ENCODE results near the gene ZNFX1. TPM values are rescaled to one million over a fixed set of nuclear protein-coding genes. Genes with fewer than 3 reads are reported as not detected.

Gene ZNFX1
- total and polyA plus RNA-seq, 2 donors (not counting 1 experiment from before 2014, with no cell fraction given), result 13.7 to 46.2 TPM

DNA sequence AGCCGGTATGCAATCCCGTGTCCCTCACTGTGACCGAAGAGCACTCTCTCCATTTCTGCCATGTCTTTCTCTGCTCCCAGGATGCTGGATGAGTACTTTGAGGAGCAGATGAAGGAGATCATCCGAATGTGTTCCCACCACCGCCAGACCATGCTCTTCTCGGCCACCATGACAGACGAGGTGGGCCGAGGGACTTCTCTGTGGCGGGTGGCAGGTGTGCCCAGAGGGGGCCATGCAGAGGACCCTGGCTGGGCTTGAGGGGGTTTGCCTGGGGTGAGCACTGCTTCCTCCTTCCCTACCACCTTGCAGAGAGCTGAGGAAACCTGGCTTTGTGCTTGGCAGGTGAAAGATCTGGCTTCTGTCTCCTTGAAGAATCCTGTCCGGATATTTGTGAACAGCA is 44.6 kb downstream of the ZNFX1 start:
- Histone ChIP-seq H3K4me1 (ENCODE audit: control insufficient read depth, extremely low read depth, insufficient read depth, low read length) (no peaks in the 10 kb centered on the region), H3K4me3 (replicated peaks in 1 of 4; ENCODE audit: control extremely low read depth in 1 of 4, insufficient read depth in 1 of 4, low read depth in 3 of 4, low read length in 4 of 4) (no peak overlapping the region), H3K9me3 (ENCODE audit: control insufficient read depth, insufficient read depth, low read depth, low read length) (no peaks in the 10 kb centered on the region), H3K4me2 (ENCODE audit: extremely low read depth, insufficient read depth, low read length) (no peak overlapping the region), H3K36me3 (ENCODE audit: control insufficient read depth, insufficient read depth, low read length) (peaks cover 18% of the 10 kb centered on the region), H3K27me3 (ENCODE audit: control insufficient read depth, insufficient read depth, low read length) (no peaks in the 10 kb centered on the region), H3K79me2 (ENCODE audit: control insufficient read depth, insufficient read depth, low read length) (no peaks in the 10 kb centered on the region), H3K27ac (ENCODE audit: insufficient read depth, low read length) (no peak overlapping the region), H4K20me1 (ENCODE audit: control insufficient read depth, extremely low read depth, insufficient read depth, low read length) (no peaks in the 10 kb centered on the region), H2AFZ (ENCODE audit: low read length) (no peak overlapping the region), H3K9ac (ENCODE audit: insufficient read depth, low read length) (no peak overlapping the region)
- no peak for DNase-seq (ENCODE audit: low read depth in 2 of 2)
- TF ChIP-seq, protein P1, sequence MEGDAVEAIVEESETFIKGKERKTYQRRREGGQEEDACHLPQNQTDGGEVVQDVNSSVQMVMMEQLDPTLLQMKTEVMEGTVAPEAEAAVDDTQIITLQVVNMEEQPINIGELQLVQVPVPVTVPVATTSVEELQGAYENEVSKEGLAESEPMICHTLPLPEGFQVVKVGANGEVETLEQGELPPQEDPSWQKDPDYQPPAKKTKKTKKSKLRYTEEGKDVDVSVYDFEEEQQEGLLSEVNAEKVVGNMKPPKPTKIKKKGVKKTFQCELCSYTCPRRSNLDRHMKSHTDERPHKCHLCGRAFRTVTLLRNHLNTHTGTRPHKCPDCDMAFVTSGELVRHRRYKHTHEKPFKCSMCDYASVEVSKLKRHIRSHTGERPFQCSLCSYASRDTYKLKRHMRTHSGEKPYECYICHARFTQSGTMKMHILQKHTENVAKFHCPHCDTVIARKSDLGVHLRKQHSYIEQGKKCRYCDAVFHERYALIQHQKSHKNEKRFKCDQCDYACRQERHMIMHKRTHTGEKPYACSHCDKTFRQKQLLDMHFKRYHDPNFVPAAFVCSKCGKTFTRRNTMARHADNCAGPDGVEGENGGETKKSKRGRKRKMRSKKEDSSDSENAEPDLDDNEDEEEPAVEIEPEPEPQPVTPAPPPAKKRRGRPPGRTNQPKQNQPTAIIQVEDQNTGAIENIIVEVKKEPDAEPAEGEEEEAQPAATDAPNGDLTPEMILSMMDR (conservative IDR thresholded peaks at IDR 0.05 in 1 of 2, IDR thresholded peaks at IDR 0.05 in 1 of 2; ENCODE audit: low read depth in 1 of 2, low read length in 2 of 2), result no peak
- no peak for TF ChIP-seq EZH2 (IDR thresholded peaks at IDR 0.05; ENCODE audit: low read length, missing control alignments)

DNA sequence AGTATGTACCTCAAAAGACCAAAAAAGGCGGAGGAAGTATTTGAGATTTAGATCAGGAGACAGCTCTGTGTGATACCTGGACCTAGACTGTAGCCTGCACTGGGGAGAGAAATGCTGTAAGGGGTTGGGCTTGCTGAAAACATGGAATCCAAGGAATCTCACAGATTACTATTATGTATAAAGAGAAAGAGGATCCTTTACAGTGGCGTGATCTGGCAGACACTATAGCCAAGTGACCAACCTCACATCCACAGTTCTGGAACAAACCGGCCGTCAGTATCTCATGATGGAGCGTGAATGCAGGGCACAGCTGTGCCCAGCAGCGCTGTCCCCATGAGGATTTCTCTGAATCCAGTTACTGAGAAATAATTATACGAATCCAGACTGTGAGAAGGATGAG is 46.4 kb downstream of the ZNFX1 start:
- TF ChIP-seq EZH2 (IDR thresholded peaks at IDR 0.05; ENCODE audit: low read length, missing control alignments), result no peak
- TF ChIP-seq, protein P1 (conservative IDR thresholded peaks at IDR 0.05 in 1 of 2, IDR thresholded peaks at IDR 0.05 in 1 of 2; ENCODE audit: low read depth in 1 of 2, low read length in 2 of 2), result no peak

DNA sequence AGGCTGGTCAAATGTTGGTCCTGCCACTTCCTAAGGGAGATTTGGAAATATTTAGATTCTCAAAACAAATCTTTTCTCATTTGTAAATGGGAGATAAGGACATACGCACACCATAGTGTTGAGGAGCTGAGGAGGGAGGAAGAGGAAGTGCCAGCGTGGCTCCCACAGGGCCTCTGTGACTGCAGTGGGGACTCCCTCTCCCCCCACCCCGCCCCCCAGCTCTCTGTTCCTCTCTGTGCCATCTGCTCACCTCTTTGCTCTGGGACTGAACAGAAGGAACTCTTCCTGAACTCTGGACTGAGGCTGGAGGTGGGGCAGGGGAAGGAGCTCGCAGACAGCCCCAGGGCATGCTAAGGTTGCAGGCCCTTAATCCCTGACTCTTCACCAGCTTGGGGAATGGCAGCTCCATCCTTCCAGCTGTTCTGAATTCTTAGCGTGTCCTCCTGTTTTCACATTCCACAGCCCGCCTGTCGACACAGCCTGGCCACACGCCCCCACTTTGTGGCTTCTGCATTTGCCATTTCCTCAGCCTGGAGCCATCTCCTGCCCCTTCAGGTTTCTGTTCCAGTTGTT is 47.2 kb downstream of the ZNFX1 start:
- no peaks in the 10 kb centered on the region for H3K9me3 ChIP-seq (ENCODE audit: control insufficient read depth, insufficient read depth, low read depth, low read length)
- no peaks in the 10 kb centered on the region for H3K79me2 ChIP-seq (ENCODE audit: control insufficient read depth, insufficient read depth, low read length)
- no peak overlapping the region for H3K27ac ChIP-seq (ENCODE audit: insufficient read depth, low read length)
- peaks cover 19% of the 10 kb centered on the region for H3K36me3 ChIP-seq (ENCODE audit: control insufficient read depth, insufficient read depth, low read length)
- H3K4me1 ChIP-seq (ENCODE audit: control insufficient read depth, extremely low read depth, insufficient read depth, low read length), result no peaks in the 10 kb centered on the region
- no peaks in the 10 kb centered on the region for H4K20me1 ChIP-seq (ENCODE audit: control insufficient read depth, extremely low read depth, insufficient read depth, low read length)
- DNase-seq (ENCODE audit: low read depth in 2 of 2), result no peak
- no peak overlapping the region for H3K4me2 ChIP-seq (ENCODE audit: extremely low read depth, insufficient read depth, low read length)
- no peaks in the 10 kb centered on the region for H3K27me3 ChIP-seq (ENCODE audit: control insufficient read depth, insufficient read depth, low read length)
- TF ChIP-seq, protein P1 (conservative IDR thresholded peaks at IDR 0.05 in 1 of 2, IDR thresholded peaks at IDR 0.05 in 1 of 2; ENCODE audit: low read depth in 1 of 2, low read length in 2 of 2), result no peak
- no peak for TF ChIP-seq EZH2 (IDR thresholded peaks at IDR 0.05; ENCODE audit: low read length, missing control alignments)
- no peak overlapping the region for H3K4me3 ChIP-seq (replicated peaks in 1 of 4; ENCODE audit: control extremely low read depth in 1 of 4, insufficient read depth in 1 of 4, low read depth in 3 of 4, low read length in 4 of 4)
- H2AFZ ChIP-seq (ENCODE audit: low read length), result no peak overlapping the region
- H3K9ac ChIP-seq (ENCODE audit: insufficient read depth, low read length), result no peak overlapping the region

More for the DNA sequence above, 46.4 kb downstream of the ZNFX1 start:
- Histone ChIP-seq H3K79me2 (ENCODE audit: control insufficient read depth, insufficient read depth, low read length) (no peaks in the 10 kb centered on the region), H3K4me2 (ENCODE audit: extremely low read depth, insufficient read depth, low read length) (no peak overlapping the region), H3K4me3 (replicated peaks in 1 of 4; ENCODE audit: control extremely low read depth in 1 of 4, insufficient read depth in 1 of 4, low read depth in 3 of 4, low read length in 4 of 4) (no peak overlapping the region), H3K9ac (ENCODE audit: insufficient read depth, low read length) (no peak overlapping the region), H3K27ac (ENCODE audit: insufficient read depth, low read length) (no peak overlapping the region), H3K4me1 (ENCODE audit: control insufficient read depth, extremely low read depth, insufficient read depth, low read length) (no peaks in the 10 kb centered on the region), H3K36me3 (ENCODE audit: control insufficient read depth, insufficient read depth, low read length) (peaks cover 14% of the 10 kb centered on the region), H3K9me3 (ENCODE audit: control insufficient read depth, insufficient read depth, low read depth, low read length) (no peaks in the 10 kb centered on the region), H4K20me1 (ENCODE audit: control insufficient read depth, extremely low read depth, insufficient read depth, low read length) (no peaks in the 10 kb centered on the region), H3K27me3 (ENCODE audit: control insufficient read depth, insufficient read depth, low read length) (no peaks in the 10 kb centered on the region), H2AFZ (ENCODE audit: low read length) (no peak overlapping the region)
- DNase-seq (ENCODE audit: low read depth in 2 of 2), result no peak
